Caki2 (cell line): ENCODE results near the gene FBRSL1. TPM values are rescaled to one million over a fixed set of nuclear protein-coding genes. Genes with fewer than 3 reads are reported as not detected.

Source experiments
- DNase-seq: peaks from one replicate; pipeline ENCODE4 v3.0.0-alpha.2; 2015; ENCODE audit warnings: low read depth
- in situ Hi-C: cut with HindIII; loops from 2 replicates; pipeline ENCODE4 v1.10.0; 2016; ENCODE audit warnings: low sequenced_read_pairs, low pct_unique_long_range_greater_than_20kb, mixed read lengths
- total RNA-seq: library from RNA; depleted of rRNA; stranded (reverse); fragments of >200 nt; shearing (Covaris generic); gene quantifications from 2 replicates; pipeline ENCODE4 v1.2.3, GENCODE V29; 2014; ENCODE audit warnings: low replicate concordance

The FBRSL1 gene
- total RNA-seq, 1 experiment from 2014 or later = 8.3 TPM

GRCh38 chr12:132514216-132514820, 24.4 kb downstream of the FBRSL1 start:
- in situ Hi-C loops = no loop called here
- no peak for DNase-seq

- no peak for DNase-seq
- in situ Hi-C loops = no loop called here
These were observed 24.9 kb downstream of the FBRSL1 start for GRCh38 chr12:132514838-132515237.

GRCh38 chr12:132516095-132517012, 26.4 kb downstream of the FBRSL1 start:
- in situ Hi-C loops = no loop called here

GRCh38 chr12:132517013-132517739, 27.2 kb downstream of the FBRSL1 start:
- peak; percentile 72 for DNase-seq

More at GRCh38 chr12:132516095-132517012, 26.4 kb downstream of the FBRSL1 start:
- DNase-seq = no peak

GRCh38 chr12:132517740-132518100, 27.8 kb downstream of the FBRSL1 start:
- in situ Hi-C loops = no loop called here
- no peak for DNase-seq

More at GRCh38 chr12:132517013-132517739, 27.2 kb downstream of the FBRSL1 start:
- in situ Hi-C loops = no loop called here

- in situ Hi-C loops = no loop called here
- DNase-seq = no peak
These were observed 28.5 kb downstream of the FBRSL1 start for GRCh38 chr12:132518354-132518992.

GRCh38 chr12:132520421-132521199, 30.7 kb downstream of the FBRSL1 start:
- DNase-seq = no peak
- in situ Hi-C loops = no loop called here

GRCh38 chr12:132521200-132521580, 31.2 kb downstream of the FBRSL1 start:
- in situ Hi-C loops = no loop called here
- no peak for DNase-seq

- DNase-seq = no peak
- in situ Hi-C loops = no loop called here
These were observed 31.9 kb downstream of the FBRSL1 start for GRCh38 chr12:132521712-132522292.

GRCh38 chr12:132522592-132523380, 32.8 kb downstream of the FBRSL1 start:
- DNase-seq = peak; percentile 51
- in situ Hi-C loops = no loop called here

GRCh38 chr12:132523576-132524331, 33.8 kb downstream of the FBRSL1 start:
- peak; percentile 73 for DNase-seq
- in situ Hi-C loops = no loop called here

- in situ Hi-C loops = no loop called here
- peak; percentile 95 for DNase-seq
These were observed 34.5 kb downstream of the FBRSL1 start for GRCh38 chr12:132524405-132524804.

- DNase-seq = peak; percentile 40
- in situ Hi-C loops = no loop called here
These were observed 35.3 kb downstream of the FBRSL1 start for GRCh38 chr12:132525011-132525832.

GRCh38 chr12:132525833-132526455, 36.0 kb downstream of the FBRSL1 start:
- in situ Hi-C loops = no loop called here
- no peak for DNase-seq
